A549 (cell line): Measurements from ENCODE around the gene ESYT1. TPM values are rescaled to one million over a fixed set of nuclear protein-coding genes. Genes with fewer than 3 reads are reported as not detected.

ENCODE experiments used
- ATAC-seq, 2 experiments: fragments of 200-7000 bp in 1 of 2; fragments of >200 bp in 1 of 2; cut with Nextera tagmentation in 1 of 2; cut with Tn5 transposase in 1 of 2; 3 replicates each; pipeline versions ENCODE4 v1.8.0 to v1.9.1; 2018 to 2020; ENCODE audit warnings: mild to moderate bottlenecking in 1 of 2, moderate library complexity in 1 of 2
- CTCF ChIA-PET: fragments of 300-600 bp; sonication (Branson Sonifier 250); formaldehyde crosslinking; extraction: SDS; loops from one replicate; lab custom pipeline; 2021; ENCODE audit warnings: antibody characterized with exemption, inconsistent platforms; lab: Yijun Ruan, JAX
- POLR2A ChIA-PET: fragments of 350-600 bp; formaldehyde crosslinking; extraction: SDS; loops from one replicate; lab custom pipeline; 2021; ENCODE audit warnings: antibody characterized with exemption, inconsistent platforms; lab: Yijun Ruan, JAX
- DNase-seq, 2 experiments: peaks; one replicate each; pipeline versions ENCODE4 v3.0.0 to v3.0.0-alpha.2; 2011 to 2016; ENCODE audit warnings: low read depth in 1 of 2, low spot score in 1 of 2
- FAIRE-seq: peaks from 2 replicates; lab custom pipeline; 2011; peaks lifted over from hg19 to GRCh38; lab: Jason Lieb, UNC
- H3K27ac ChIP-seq, 2 experiments: fragments of >200 bp; sonication (Bioruptor Twin); formaldehyde crosslinking; 3 replicates each; pipeline ENCODE4 v1.5.1; 2016 to 2017
- H3K4me1 ChIP-seq: fragments of >200 bp; sonication (Bioruptor Twin); formaldehyde crosslinking; 3 replicates; pipeline ENCODE4 v1.6.1; 2016
- H3K4me2 ChIP-seq: fragments of >200 bp; sonication (Bioruptor Twin); formaldehyde crosslinking; 3 replicates; pipeline ENCODE4 v1.6.1; 2016
- H3K4me3 ChIP-seq: fragments of >200 bp; sonication (Bioruptor Twin); formaldehyde crosslinking; 3 replicates; pipeline ENCODE4 v1.5.1; 2016
- H3K9me3 ChIP-seq: fragments of >200 bp; sonication (Bioruptor Twin); formaldehyde crosslinking; 3 replicates; pipeline ENCODE4 v1.6.1; 2016
- ATOH8 ChIP-seq: fragments of 250-450 bp; sonication (Bioruptor Pico); IDR thresholded peaks from 2 replicates; pipeline ENCODE4 v1.5.0; 2020; ENCODE audit warnings: low read depth, mild to moderate bottlenecking, moderate library complexity
- BCL3 ChIP-seq: fragments of >200 bp; sonication (Bioruptor Twin); formaldehyde crosslinking; IDR thresholded peaks from 3 replicates; pipeline ENCODE4 v1.6.1; 2016
- ELK1 ChIP-seq: fragments of 150-350 bp; IDR thresholded peaks from 2 replicates; pipeline ENCODE4 v1.6.1; 2014; ENCODE audit warnings: low read depth, mild to moderate bottlenecking, low read length
- FOXS1 ChIP-seq: fragments of 250-450 bp; sonication (Bioruptor Pico); IDR thresholded peaks from 2 replicates; pipeline ENCODE4 v1.5.0; 2020; ENCODE audit warnings: mild to moderate bottlenecking, moderate library complexity
- HOXB5 ChIP-seq: fragments of 250-450 bp; sonication (Bioruptor Pico); IDR thresholded peaks from 2 replicates; pipeline ENCODE4 v1.5.0; 2020; ENCODE audit warnings: mild to moderate bottlenecking, moderate library complexity
- JUN ChIP-seq, 2 experiments: fragments of >200 bp; sonication (Bioruptor Twin); formaldehyde crosslinking; IDR thresholded peaks; 2 replicates in 1 of 2; 3 replicates in 1 of 2; pipeline ENCODE4 v1.6.1; 2016 to 2017
- NFE2L2 ChIP-seq: fragments of 150-350 bp; conservative IDR thresholded peaks from 2 replicates; pipeline ENCODE4 v1.6.1; 2014; ENCODE audit warnings: low read length
- RARB ChIP-seq: fragments of 250-450 bp; sonication (Bioruptor Pico); IDR thresholded peaks from 2 replicates; pipeline ENCODE4 v1.8.0; 2021; ENCODE audit warnings: mild to moderate bottlenecking, moderate library complexity
- REST ChIP-seq: fragments of 200-600 bp; sonication (generic); IDR thresholded peaks from 2 replicates; pipeline ENCODE4 v1.6.1; 2016; ENCODE audit warnings: antibody characterized with exemption, mild to moderate bottlenecking, moderate library complexity
- SMC3 ChIP-seq: fragments of >200 bp; sonication (Bioruptor Twin); formaldehyde crosslinking; IDR thresholded peaks from 3 replicates; pipeline ENCODE4 v1.6.1; 2018; ENCODE audit warnings: inconsistent platforms
- ZFP36 ChIP-seq: fragments of 450-650 bp; IDR thresholded peaks from 2 replicates; pipeline ENCODE4 v1.6.1; 2014; ENCODE audit warnings: borderline replicate concordance; ENCODE audit not compliant: partially characterized antibody
- WGBS: methylation state at CpG from one replicate; pipeline ENCODE4 v1.1.6; 2017; ENCODE audit errors: missing lambda C conversion rate; 5-methylcytosine and 5-hydroxymethylcytosine counted together
- polyA plus RNA-seq, 4 experiments: library from polyadenylated mRNA; depleted of rRNA in 3 of 4; stranded (reverse); fragments of >200 nt; fragmentation: RNase III in 1 of 4; extraction: RNeasy Plus Mini Kit Qiagen cat#74134 plus additional on column Dnase treatment in 1 of 4; gene quantifications; 2 replicates in 3 of 4; 3 replicates in 1 of 4; pipeline ENCODE4 v1.2.3, GENCODE V29; 2011 to 2017
- TF ChIP-seq, protein P1 (sequence below): IDR thresholded peaks from 2 replicates; pipeline ENCODE4 v1.6.1; 2012
- TF ChIP-seq, protein P2 (sequence below): fragments of 250-450 bp; sonication (Bioruptor Pico); IDR thresholded peaks from 2 replicates; pipeline ENCODE4 v1.5.0; 2021; ENCODE audit warnings: mild to moderate bottlenecking, moderate library complexity, borderline replicate concordance
- TF ChIP-seq, protein P3 (sequence below): fragments of 450-650 bp; IDR thresholded peaks from 2 replicates; pipeline ENCODE4 v1.6.1; 2014; ENCODE audit warnings: antibody characterized with exemption

ESYT1 gene
- polyA plus RNA-seq, 2 of the 4 experiments (the other 2 are of a cell fraction), result 54.2 to 72.4 TPM

DNA sequence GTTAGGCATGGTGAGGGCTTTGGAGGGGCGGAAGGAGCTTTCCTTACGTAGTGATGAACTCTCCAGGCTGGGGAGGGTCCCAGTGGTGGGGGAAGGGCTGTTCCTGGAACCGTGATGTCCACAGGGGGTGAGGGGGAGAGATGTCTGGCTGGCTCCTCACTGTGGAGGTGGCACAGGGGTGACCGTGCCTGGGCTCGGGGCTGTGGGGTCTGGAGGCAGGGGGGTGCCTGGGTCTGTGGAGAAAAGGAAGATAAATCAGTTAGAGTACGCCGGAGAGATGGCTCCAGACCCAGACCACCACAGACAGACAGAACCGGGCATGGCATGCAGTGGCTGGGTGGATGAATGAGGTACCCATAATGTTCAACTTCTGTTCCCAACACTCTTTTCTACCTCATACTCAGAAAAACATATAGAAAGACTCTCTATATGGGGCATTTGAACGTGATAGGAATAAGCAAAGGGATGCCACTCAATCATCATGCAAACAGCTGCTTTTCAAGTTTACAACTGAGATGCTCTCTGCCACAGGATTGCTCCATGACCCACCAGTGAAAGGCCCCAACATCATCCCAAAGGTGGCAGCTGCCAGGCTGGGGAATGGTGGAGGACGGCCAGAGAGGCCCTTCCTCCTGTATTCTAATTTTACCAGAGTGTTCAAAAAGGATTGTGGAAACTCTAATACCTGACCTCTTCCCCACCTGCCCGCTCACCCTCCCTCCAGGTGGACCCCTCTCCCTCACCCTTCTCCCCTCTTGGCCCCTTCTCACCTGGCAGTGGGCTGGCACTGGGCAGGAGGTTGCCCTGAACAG lies 35.7 kb downstream of the ESYT1 start (continued):
- TF ChIP-seq BCL3 (no peak), SMC3 (no peak), ATOH8 (no peak), ELK1 (no peak), HOXB5 (CRISPR knock-in tag) (no peak), ZFP36 (no peak), FOXS1 (CRISPR knock-in tag) (no peak), NFE2L2 (no peak)
- TF ChIP-seq, protein P1, sequence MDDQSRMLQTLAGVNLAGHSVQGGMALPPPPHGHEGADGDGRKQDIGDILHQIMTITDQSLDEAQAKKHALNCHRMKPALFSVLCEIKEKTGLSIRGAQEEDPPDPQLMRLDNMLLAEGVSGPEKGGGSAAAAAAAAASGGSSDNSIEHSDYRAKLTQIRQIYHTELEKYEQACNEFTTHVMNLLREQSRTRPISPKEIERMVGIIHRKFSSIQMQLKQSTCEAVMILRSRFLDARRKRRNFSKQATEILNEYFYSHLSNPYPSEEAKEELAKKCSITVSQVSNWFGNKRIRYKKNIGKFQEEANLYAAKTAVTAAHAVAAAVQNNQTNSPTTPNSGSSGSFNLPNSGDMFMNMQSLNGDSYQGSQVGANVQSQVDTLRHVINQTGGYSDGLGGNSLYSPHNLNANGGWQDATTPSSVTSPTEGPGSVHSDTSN, result 0 out of 2 replicates have a peak, but pooled peaks have one; percentile 13

- CTCF ChIA-PET, result interaction anchor here (0.8 to 9.0 kb wide), 5 partner anchors 10 to 46 kb away, joined by 3 to 83 read pairs (median 5); partner anchors contain the start of genes SMARCC2 and ZC3H10
- TF ChIP-seq JUN (IDR thresholded peaks at IDR 0.05), result no peak
- TF ChIP-seq REST, result no peak
- no peak for TF ChIP-seq RARB (CRISPR knock-in tag)
- TF ChIP-seq, protein P2, sequence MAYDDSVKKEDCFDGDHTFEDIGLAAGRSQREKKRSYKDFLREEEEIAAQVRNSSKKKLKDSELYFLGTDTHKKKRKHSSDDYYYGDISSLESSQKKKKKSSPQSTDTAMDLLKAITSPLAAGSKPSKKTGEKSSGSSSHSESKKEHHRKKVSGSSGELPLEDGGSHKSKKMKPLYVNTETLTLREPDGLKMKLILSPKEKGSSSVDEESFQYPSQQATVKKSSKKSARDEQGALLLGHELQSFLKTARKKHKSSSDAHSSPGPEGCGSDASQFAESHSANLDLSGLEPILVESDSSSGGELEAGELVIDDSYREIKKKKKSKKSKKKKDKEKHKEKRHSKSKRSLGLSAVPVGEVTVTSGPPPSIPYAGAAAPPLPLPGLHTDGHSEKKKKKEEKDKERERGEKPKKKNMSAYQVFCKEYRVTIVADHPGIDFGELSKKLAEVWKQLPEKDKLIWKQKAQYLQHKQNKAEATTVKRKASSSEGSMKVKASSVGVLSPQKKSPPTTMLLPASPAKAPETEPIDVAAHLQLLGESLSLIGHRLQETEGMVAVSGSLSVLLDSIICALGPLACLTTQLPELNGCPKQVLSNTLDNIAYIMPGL (CRISPR knock-in tag), result no peak
- TF ChIP-seq, protein P3, sequence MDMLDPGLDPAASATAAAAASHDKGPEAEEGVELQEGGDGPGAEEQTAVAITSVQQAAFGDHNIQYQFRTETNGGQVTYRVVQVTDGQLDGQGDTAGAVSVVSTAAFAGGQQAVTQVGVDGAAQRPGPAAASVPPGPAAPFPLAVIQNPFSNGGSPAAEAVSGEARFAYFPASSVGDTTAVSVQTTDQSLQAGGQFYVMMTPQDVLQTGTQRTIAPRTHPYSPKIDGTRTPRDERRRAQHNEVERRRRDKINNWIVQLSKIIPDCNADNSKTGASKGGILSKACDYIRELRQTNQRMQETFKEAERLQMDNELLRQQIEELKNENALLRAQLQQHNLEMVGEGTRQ, result no peak
- Histone ChIP-seq H3K4me1 (peaks cover 27% of the 10 kb centered on the region), H3K4me2 (no peak overlapping the region), H3K27ac (no peak overlapping the region), H3K4me3 (no peak overlapping the region), H3K9me3 (no peaks in the 10 kb centered on the region)
- WGBS, result 96% methylated on average over 17 of the region's 17 CpGs
- POLR2A ChIA-PET, result no interaction called here
- FAIRE-seq (no peak), ATAC-seq (peak; percentile 1 to 5; a peak in 3 of 6 replicates), DNase-seq (no peak)
Measured at GRCh38 chr12:56164345-56164729, 36.3 kb downstream of the ESYT1 start.
